Liver (tissue), 3 donors: ENCODE results near the gene DOK5.

Source experiments
- CTCF ChIP-seq: fragments of 150-350 bp; IDR thresholded peaks from 2 replicates; pipeline ENCODE4 v1.5.1; 2017; ENCODE audit warnings: improper control_type of control experiment, low read depth, low read length; ENCODE audit not compliant: missing input control
- TAF1 ChIP-seq: conservative IDR thresholded peaks from 2 replicates; pipeline ENCODE4 v1.6.1; 2016; ENCODE audit warnings: antibody characterized with exemption, mild to moderate bottlenecking
- donor health status: healthy.
- donor health status: healthy.

DNA sequence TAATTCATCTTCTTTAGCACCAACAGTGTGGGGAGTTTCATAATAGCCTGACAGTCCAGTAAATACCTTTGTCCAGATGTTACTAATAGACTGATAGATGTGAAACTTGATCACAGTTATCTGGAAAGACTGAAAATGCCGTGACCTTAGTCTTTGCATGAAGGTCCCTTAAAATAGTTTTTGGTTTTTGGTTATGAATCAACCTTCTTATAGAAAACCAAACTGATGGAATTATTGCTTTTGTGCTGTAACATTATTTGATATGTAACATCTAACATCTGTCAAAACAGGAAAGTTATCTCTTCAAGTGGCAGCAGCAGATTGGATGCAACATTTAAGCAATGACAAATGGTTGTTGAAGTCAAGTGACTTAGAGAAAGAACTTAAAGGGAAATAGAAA, 190.4 kb downstream of the DOK5 start:
- TF ChIP-seq CTCF (no peak), TAF1 (no peak)
